ENCODE results near the gene TOM1L2. TPM values are rescaled to one million over a fixed set of nuclear protein-coding genes. Genes with fewer than 3 reads are reported as not detected.
A peak's percentile ranks its signal among the peaks of the same experiment; 100 is the strongest.
"Not testable (repeated sequence)": the region's sequence is repeated elsewhere in the genome, so short reads cannot be mapped to it uniquely, and the experiment has no call there.

Gene TOM1L2
- total and polyA plus RNA-seq, 2 donors (not counting 1 experiment from before 2014, with no cell fraction given): 33.9 to 35.9 TPM

DNA sequence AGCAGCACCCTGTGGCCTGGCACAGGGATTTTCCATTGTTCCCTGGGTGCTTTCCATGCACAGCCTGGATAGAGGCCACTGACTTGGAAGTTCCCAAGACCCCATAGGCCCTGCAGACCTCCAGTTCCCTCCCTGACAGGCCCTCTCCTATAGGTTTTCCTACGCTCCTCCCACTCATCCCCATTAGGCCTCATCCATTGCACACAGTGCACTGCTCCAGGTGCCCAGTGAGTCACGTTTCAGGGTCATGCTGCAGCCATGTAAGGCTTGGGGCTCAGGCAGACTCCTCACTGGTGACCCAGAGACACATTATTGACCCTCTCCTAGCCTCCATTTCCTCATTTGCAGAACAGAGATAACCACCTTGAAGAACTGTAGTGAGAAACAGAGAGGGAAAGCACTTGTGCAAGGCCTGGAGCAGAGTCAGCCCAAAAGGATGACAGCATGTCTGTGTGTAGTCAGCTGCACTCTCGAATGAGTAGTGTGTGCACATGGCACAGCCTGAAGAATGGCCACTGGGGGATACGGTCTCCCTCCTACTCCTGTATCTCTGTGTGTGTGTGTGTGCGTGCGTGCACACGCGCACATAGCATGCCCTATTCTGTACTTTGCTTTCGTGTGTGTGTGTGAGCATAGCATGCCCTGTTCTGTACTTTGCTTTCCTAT lies 27.3 kb upstream of the TOM1L2 start:
- DNase-seq (ENCODE audit: low read depth in 2 of 2): peak in 1 of 2 donors; percentile 12
- H3K9ac ChIP-seq (ENCODE audit: insufficient read depth, low read length): no peak overlapping the region

DNA sequence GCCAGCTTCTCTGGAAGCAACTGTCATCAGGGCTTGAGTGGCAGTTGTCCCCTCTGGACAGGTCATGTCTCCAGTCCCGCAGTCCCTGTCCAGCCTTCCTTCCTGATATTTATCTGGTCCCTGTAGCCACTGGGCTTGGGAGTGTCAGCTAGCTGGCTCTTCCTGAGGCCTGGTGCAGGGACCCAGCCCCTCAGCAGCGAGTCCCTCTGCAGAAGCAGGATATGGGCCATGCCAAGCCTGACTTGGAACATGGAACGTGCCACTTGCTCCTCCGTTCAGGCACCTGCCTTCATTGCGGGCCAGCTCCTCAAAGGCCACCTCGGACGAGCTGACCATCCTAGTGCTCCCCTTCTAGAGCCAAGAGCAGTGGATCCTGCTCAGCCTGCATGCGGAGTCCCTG lies 26.7 kb upstream of the TOM1L2 start:
- Histone ChIP-seq H2AFZ (ENCODE audit: low read length) (no peak overlapping the region), H3K36me3 (ENCODE audit: control insufficient read depth, insufficient read depth, low read length) (no peaks in the 10 kb centered on the region)

More for the DNA sequence above, 27.3 kb upstream of the TOM1L2 start:
- no peak overlapping the region for H3K4me2 ChIP-seq (ENCODE audit: extremely low read depth, insufficient read depth, low read length)
- no peaks in the 10 kb centered on the region for H3K4me1 ChIP-seq (ENCODE audit: control insufficient read depth, extremely low read depth, insufficient read depth, low read length)
- H3K27ac ChIP-seq (ENCODE audit: insufficient read depth, low read length): no peak overlapping the region
- H3K36me3 ChIP-seq (ENCODE audit: control insufficient read depth, insufficient read depth, low read length): no peaks in the 10 kb centered on the region
- H4K20me1 ChIP-seq (ENCODE audit: control insufficient read depth, extremely low read depth, insufficient read depth, low read length): no peaks in the 10 kb centered on the region
- TF ChIP-seq, protein P1, sequence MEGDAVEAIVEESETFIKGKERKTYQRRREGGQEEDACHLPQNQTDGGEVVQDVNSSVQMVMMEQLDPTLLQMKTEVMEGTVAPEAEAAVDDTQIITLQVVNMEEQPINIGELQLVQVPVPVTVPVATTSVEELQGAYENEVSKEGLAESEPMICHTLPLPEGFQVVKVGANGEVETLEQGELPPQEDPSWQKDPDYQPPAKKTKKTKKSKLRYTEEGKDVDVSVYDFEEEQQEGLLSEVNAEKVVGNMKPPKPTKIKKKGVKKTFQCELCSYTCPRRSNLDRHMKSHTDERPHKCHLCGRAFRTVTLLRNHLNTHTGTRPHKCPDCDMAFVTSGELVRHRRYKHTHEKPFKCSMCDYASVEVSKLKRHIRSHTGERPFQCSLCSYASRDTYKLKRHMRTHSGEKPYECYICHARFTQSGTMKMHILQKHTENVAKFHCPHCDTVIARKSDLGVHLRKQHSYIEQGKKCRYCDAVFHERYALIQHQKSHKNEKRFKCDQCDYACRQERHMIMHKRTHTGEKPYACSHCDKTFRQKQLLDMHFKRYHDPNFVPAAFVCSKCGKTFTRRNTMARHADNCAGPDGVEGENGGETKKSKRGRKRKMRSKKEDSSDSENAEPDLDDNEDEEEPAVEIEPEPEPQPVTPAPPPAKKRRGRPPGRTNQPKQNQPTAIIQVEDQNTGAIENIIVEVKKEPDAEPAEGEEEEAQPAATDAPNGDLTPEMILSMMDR (conservative IDR thresholded peaks at IDR 0.05 in 1 of 2, IDR thresholded peaks at IDR 0.05 in 1 of 2; ENCODE audit: low read depth in 1 of 2, low read length in 2 of 2): no peak
- no peak for TF ChIP-seq EZH2 (IDR thresholded peaks at IDR 0.05; ENCODE audit: low read length, missing control alignments)
- no peaks in the 10 kb centered on the region for H3K79me2 ChIP-seq (ENCODE audit: control insufficient read depth, insufficient read depth, low read length)
- no peaks in the 10 kb centered on the region for H3K27me3 ChIP-seq (ENCODE audit: control insufficient read depth, insufficient read depth, low read length)
- H2AFZ ChIP-seq (ENCODE audit: low read length): no peak overlapping the region
- H3K4me3 ChIP-seq (replicated peaks in 1 of 4; ENCODE audit: control extremely low read depth in 1 of 4, insufficient read depth in 1 of 4, low read depth in 3 of 4, low read length in 4 of 4): no peak overlapping the region
- no peaks in the 10 kb centered on the region for H3K9me3 ChIP-seq (ENCODE audit: control insufficient read depth, insufficient read depth, low read depth, low read length)

DNA sequence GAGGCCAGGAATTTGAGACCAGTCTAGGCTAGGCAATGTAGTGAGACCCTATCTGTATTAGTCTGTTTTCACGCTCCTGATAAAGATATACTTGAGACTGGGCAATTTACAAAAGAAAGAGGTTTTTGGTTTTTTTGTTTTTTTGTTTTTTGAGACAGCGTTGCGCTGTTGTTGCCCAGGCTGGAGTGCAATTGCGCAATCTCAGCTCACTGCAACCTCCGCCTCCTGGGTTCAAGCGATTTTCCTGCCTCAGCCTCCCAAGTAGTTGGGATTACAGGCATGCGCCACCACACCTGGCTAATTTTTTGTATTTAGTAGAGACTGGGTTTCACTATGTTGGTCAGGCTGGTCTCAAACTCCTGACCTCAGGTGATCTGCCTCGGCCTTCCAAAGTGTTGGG lies 23.7 kb upstream of the TOM1L2 start:
- H4K20me1 ChIP-seq (ENCODE audit: control insufficient read depth, extremely low read depth, insufficient read depth, low read length); H3K4me3 ChIP-seq (replicated peaks in 1 of 4; ENCODE audit: control extremely low read depth in 1 of 4, insufficient read depth in 1 of 4, low read depth in 3 of 4, low read length in 4 of 4); H3K36me3 ChIP-seq (ENCODE audit: control insufficient read depth, insufficient read depth, low read length); H2AFZ ChIP-seq (ENCODE audit: low read length); H3K27me3 ChIP-seq (ENCODE audit: control insufficient read depth, insufficient read depth, low read length); H3K4me1 ChIP-seq (ENCODE audit: control insufficient read depth, extremely low read depth, insufficient read depth, low read length); H3K27ac ChIP-seq (ENCODE audit: insufficient read depth, low read length); H3K9me3 ChIP-seq (ENCODE audit: control insufficient read depth, insufficient read depth, low read depth, low read length); H3K79me2 ChIP-seq (ENCODE audit: control insufficient read depth, insufficient read depth, low read length); DNase-seq (ENCODE audit: low read depth in 2 of 2); H3K4me2 ChIP-seq (ENCODE audit: extremely low read depth, insufficient read depth, low read length); H3K9ac ChIP-seq (ENCODE audit: insufficient read depth, low read length): not testable (repeated sequence)

More for the DNA sequence above, 26.7 kb upstream of the TOM1L2 start:
- Histone ChIP-seq H3K4me2 (ENCODE audit: extremely low read depth, insufficient read depth, low read length) (no peak overlapping the region), H3K27me3 (ENCODE audit: control insufficient read depth, insufficient read depth, low read length) (no peaks in the 10 kb centered on the region), H4K20me1 (ENCODE audit: control insufficient read depth, extremely low read depth, insufficient read depth, low read length) (no peaks in the 10 kb centered on the region), H3K9ac (ENCODE audit: insufficient read depth, low read length) (no peak overlapping the region), H3K4me3 (replicated peaks in 1 of 4; ENCODE audit: control extremely low read depth in 1 of 4, insufficient read depth in 1 of 4, low read depth in 3 of 4, low read length in 4 of 4) (no peak overlapping the region), H3K9me3 (ENCODE audit: control insufficient read depth, insufficient read depth, low read depth, low read length) (no peaks in the 10 kb centered on the region), H3K4me1 (ENCODE audit: control insufficient read depth, extremely low read depth, insufficient read depth, low read length) (no peaks in the 10 kb centered on the region), H3K79me2 (ENCODE audit: control insufficient read depth, insufficient read depth, low read length) (no peaks in the 10 kb centered on the region), H3K27ac (ENCODE audit: insufficient read depth, low read length) (no peak overlapping the region)
- no peak for DNase-seq (ENCODE audit: low read depth in 2 of 2)
- TF ChIP-seq, protein P1 (conservative IDR thresholded peaks at IDR 0.05 in 1 of 2, IDR thresholded peaks at IDR 0.05 in 1 of 2; ENCODE audit: low read depth in 1 of 2, low read length in 2 of 2): no peak
- no peak for TF ChIP-seq EZH2 (IDR thresholded peaks at IDR 0.05; ENCODE audit: low read length, missing control alignments)

Measured in fibroblast of lung (primary cell).